ENCODE measurements around the gene RAB4A. TPM values are rescaled to one million over a fixed set of nuclear protein-coding genes. Genes with fewer than 3 reads are reported as not detected.

Gene RAB4A
- total and polyA plus RNA-seq, 2 of the 8 experiments (the other 6 are each of a cell fraction or from before 2014, with no cell fraction given) = 13.3 to 68.8 TPM

DNA sequence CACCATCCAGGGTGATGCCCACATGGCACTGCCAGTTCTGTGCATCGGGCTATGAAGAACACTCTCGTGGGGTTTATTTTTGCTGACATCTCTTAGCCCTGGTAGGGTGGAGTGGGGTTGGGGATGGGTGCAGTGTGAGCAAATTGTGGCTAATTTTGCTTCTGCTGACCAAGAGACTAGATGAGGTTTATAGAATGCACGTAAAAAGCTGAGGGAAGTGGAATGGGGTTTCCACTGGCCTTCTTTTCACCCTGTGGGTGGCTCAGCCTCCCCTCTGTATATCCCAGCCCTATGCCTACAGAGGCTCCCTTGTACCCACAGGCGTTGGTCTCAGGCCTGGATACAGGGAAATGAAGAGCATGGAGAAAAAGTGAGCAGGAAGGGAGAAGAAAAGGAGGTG, 44.1 kb upstream of the RAB4A start (continued):
- TF ChIP-seq, protein P1, sequence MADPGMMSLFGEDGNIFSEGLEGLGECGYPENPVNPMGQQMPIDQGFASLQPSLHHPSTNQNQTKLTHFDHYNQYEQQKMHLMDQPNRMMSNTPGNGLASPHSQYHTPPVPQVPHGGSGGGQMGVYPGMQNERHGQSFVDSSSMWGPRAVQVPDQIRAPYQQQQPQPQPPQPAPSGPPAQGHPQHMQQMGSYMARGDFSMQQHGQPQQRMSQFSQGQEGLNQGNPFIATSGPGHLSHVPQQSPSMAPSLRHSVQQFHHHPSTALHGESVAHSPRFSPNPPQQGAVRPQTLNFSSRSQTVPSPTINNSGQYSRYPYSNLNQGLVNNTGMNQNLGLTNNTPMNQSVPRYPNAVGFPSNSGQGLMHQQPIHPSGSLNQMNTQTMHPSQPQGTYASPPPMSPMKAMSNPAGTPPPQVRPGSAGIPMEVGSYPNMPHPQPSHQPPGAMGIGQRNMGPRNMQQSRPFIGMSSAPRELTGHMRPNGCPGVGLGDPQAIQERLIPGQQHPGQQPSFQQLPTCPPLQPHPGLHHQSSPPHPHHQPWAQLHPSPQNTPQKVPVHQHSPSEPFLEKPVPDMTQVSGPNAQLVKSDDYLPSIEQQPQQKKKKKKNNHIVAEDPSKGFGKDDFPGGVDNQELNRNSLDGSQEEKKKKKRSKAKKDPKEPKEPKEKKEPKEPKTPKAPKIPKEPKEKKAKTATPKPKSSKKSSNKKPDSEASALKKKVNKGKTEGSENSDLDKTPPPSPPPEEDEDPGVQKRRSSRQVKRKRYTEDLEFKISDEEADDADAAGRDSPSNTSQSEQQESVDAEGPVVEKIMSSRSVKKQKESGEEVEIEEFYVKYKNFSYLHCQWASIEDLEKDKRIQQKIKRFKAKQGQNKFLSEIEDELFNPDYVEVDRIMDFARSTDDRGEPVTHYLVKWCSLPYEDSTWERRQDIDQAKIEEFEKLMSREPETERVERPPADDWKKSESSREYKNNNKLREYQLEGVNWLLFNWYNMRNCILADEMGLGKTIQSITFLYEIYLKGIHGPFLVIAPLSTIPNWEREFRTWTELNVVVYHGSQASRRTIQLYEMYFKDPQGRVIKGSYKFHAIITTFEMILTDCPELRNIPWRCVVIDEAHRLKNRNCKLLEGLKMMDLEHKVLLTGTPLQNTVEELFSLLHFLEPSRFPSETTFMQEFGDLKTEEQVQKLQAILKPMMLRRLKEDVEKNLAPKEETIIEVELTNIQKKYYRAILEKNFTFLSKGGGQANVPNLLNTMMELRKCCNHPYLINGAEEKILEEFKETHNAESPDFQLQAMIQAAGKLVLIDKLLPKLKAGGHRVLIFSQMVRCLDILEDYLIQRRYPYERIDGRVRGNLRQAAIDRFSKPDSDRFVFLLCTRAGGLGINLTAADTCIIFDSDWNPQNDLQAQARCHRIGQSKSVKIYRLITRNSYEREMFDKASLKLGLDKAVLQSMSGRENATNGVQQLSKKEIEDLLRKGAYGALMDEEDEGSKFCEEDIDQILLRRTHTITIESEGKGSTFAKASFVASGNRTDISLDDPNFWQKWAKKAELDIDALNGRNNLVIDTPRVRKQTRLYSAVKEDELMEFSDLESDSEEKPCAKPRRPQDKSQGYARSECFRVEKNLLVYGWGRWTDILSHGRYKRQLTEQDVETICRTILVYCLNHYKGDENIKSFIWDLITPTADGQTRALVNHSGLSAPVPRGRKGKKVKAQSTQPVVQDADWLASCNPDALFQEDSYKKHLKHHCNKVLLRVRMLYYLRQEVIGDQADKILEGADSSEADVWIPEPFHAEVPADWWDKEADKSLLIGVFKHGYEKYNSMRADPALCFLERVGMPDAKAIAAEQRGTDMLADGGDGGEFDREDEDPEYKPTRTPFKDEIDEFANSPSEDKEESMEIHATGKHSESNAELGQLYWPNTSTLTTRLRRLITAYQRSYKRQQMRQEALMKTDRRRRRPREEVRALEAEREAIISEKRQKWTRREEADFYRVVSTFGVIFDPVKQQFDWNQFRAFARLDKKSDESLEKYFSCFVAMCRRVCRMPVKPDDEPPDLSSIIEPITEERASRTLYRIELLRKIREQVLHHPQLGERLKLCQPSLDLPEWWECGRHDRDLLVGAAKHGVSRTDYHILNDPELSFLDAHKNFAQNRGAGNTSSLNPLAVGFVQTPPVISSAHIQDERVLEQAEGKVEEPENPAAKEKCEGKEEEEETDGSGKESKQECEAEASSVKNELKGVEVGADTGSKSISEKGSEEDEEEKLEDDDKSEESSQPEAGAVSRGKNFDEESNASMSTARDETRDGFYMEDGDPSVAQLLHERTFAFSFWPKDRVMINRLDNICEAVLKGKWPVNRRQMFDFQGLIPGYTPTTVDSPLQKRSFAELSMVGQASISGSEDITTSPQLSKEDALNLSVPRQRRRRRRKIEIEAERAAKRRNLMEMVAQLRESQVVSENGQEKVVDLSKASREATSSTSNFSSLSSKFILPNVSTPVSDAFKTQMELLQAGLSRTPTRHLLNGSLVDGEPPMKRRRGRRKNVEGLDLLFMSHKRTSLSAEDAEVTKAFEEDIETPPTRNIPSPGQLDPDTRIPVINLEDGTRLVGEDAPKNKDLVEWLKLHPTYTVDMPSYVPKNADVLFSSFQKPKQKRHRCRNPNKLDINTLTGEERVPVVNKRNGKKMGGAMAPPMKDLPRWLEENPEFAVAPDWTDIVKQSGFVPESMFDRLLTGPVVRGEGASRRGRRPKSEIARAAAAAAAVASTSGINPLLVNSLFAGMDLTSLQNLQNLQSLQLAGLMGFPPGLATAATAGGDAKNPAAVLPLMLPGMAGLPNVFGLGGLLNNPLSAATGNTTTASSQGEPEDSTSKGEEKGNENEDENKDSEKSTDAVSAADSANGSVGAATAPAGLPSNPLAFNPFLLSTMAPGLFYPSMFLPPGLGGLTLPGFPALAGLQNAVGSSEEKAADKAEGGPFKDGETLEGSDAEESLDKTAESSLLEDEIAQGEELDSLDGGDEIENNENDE (IDR thresholded peaks at IDR 0.05; ENCODE audit: insufficient replicate concordance, low read length) = no peak
- TF ChIP-seq RXRA (IDR thresholded peaks at IDR 0.05; ENCODE audit: insufficient read depth, low read depth, low read length) (no peak), JUND (IDR thresholded peaks at IDR 0.05; ENCODE audit: low read length) (no peak), HDAC2 (IDR thresholded peaks at IDR 0.05; ENCODE audit: borderline replicate concordance in 1 of 2, low read depth in 2 of 2, low read length in 2 of 2) (no peak), BACH1 (IDR thresholded peaks at IDR 0.05; ENCODE audit: low read length) (no peak), KDM1A (IDR thresholded peaks at IDR 0.05; ENCODE audit: borderline replicate concordance, low read length) (no peak), SIN3A (conservative IDR thresholded peaks at IDR 0.05 in 1 of 2, IDR thresholded peaks at IDR 0.05 in 1 of 2; ENCODE audit: low read depth in 1 of 2, low read length in 2 of 2) (no peak)
- TF ChIP-seq, protein P2, sequence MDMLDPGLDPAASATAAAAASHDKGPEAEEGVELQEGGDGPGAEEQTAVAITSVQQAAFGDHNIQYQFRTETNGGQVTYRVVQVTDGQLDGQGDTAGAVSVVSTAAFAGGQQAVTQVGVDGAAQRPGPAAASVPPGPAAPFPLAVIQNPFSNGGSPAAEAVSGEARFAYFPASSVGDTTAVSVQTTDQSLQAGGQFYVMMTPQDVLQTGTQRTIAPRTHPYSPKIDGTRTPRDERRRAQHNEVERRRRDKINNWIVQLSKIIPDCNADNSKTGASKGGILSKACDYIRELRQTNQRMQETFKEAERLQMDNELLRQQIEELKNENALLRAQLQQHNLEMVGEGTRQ (IDR thresholded peaks at IDR 0.05; ENCODE audit: low read length) = no peak
